HL-60/S4 treated with phorbol 12-myristate 13-acetate at 8.2 ng/mL for 4 days and 3 days (cell line): ENCODE results near the gene MELK.
"Not testable (repeated sequence)": the region's sequence is repeated elsewhere in the genome, so short reads cannot be mapped to it uniquely, and the experiment has no call there.

ENCODE experiments used
- in situ Hi-C: fragments of 300-500 bp; cut with MboI; formaldehyde crosslinking; loops from 2 replicates; pipeline ENCODE4 v1.15.0; 2022; ENCODE audit warnings: low sequenced_read_pairs

Gene MELK

DNA sequence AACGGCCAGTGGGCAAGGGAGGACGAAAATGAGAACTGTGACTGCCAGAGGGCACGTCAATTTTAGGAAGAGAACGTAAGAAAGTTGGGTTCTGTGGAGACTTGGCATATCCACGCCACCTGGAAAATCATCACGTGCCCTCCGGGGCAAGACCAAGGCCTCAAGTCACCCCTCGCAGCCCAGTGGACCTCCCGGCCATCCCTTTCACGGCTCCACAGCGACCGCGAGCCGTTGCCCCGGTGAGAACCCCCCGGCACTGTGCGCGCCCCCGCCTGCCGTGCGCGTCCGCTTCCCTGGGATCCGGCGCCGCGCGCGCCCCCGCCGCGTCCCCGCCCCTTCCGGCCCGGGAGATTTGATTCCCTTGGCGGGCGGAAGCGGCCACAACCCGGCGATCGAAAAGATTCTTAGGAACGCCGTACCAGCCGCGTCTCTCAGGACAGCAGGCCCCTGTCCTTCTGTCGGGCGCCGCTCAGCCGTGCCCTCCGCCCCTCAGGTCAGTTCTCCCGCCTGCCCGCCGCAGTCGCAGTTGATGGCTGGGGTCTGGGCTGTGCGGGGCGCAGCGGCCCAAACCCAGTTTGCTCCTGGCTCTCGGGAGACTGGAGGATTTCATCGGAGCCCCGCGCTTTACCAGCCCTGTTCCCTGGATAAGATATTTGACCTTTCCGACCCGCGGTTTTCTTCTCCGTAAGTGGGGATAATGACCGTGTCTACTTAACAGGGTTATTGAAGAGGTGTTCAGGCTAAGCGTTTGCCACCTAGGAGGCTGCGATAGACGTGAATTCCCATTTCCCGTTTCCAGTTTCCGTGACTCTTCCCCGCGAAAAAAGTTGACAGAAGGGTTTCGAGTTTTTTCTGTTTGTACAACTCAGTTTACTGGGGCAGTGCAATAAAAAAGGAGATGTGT lies at the start of gene MELK:
Gene MELK (plus strand): TSS at position 381 of the 904 bp plus-strand sequence. CDS start 8,787 bp downstream, outside the sequence.
- in situ Hi-C loops: no loop called here

GRCh38 chr9:36530224-36530623 lies 42.5 kb upstream of the MELK start:
- in situ Hi-C loops: no loop called here

- in situ Hi-C loops: no loop called here
These were observed 40.3 kb upstream of the MELK start for GRCh38 chr9:36532353-36532752.

GRCh38 chr9:36533726-36534125 lies 39.0 kb upstream of the MELK start:
- in situ Hi-C loops: not testable (repeated sequence)

DNA sequence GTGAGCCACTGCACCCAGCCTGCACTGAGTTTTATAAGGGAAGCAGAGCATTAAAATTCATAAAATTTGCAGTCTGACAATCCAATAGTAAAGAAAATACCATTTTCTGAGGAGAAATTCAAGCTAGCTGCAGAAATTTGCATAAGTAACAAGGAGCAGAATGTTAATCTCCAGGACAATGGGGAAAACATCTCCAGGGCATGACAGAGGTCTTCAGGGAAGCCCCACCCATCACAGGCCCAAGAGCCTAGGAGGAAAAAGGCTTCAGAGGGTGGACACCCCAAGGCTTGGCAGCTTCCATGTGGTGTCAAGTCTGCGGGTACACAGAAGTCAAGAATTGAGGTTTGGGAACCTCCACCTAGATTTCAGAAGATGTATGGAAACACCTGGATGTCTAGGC lies 37.6 kb upstream of the MELK start:
- in situ Hi-C loops: no loop called here

- in situ Hi-C loops: no loop called here
These were observed 34.8 kb upstream of the MELK start for GRCh38 chr9:36537861-36538260.

GRCh38 chr9:36542355-36542754 lies 30.3 kb upstream of the MELK start:
- in situ Hi-C loops: no loop called here

DNA sequence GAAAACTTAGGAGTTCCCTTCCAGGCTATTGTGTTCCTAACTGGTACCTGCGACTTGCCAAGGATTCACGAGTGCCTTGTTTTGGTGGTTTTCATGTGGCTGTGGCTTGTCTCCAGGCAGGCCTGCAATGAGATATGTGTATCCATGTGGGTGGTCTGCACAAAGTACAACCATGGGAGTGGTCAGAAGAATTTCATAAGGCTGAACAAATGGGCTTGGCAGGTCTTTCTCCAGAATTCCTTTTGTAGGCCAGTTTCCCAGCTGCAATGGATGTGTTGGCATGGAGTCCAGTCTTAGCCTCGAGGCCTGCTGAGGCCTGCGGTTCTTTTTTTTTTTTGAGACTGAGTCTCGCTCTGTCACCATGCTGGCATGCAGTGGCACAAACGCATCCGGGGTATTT lies 28.8 kb upstream of the MELK start:
- in situ Hi-C loops: no loop called here

DNA sequence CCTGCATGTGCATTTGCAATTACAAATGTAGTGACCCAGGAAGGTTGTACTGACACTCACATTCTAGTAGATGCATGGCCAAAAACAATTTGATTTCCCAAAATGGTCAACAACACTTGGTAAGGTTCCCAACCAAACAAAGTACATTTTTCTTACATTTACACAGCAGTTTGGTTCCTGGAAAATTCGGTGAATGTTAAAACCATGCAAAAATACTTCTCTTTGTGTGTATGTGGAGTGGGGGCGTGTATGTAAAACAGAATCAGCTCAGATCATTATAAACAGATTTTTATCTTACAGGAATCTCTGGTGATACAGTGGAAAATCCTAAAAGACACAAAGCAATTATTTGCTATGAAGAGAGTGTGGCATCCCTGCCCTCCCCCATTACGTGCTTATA lies 25.1 kb upstream of the MELK start:
- in situ Hi-C loops: no loop called here

- in situ Hi-C loops: no loop called here
These were observed 24.2 kb upstream of the MELK start for GRCh38 chr9:36548454-36548853.

DNA sequence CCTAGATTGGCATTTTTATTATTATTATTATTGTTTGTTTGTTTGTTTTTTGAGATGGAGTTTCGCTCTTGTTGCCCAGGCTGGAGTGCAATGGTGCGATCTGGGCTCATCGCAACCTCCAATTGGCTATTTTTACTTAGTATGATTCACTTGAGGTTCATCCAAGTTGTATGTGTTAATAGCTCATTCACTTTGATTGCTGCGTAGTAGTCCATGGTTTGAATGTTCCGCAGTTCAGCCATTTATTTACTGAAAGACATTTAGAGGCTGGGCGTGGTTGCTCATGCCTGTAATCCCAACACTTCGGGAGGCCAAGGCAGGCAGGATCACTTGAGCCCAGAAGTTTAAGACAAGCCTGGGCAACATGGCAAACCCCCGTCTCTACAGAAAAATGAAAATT lies 22.6 kb upstream of the MELK start:
- in situ Hi-C loops: loop anchor here (10.0 kb wide), 1 partner anchor 145 kb away; the partner anchor contains the start of gene RNF38

DNA sequence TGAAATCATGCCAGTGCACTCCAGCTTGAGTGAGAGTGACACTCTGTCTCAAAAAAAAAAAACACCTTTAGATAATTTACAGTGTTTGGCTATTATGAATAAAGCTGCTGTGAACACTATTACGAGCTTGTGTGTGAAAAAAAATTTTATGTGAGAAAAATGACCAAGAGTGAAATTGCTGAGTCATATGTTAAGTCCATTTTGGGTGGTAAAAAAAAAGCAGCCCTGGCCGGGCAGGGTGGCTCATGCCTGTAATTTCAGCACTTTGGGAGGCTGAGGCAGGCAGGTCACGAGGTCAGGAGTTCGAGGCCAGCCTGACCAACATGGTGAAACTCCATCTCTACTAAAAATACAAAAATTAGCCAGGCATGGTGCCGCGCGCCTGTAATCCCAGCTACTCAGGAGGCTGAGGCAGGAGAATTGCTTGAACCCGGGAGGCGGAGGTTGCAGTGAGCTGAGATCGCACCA lies 22.0 kb upstream of the MELK start:
- in situ Hi-C loops: loop anchor here (10.0 kb wide), 1 partner anchor 146 kb away; the partner anchor contains the start of gene RNF38

- in situ Hi-C loops: loop anchor here (10.0 kb wide), 1 partner anchor 146 kb away; the partner anchor contains the start of gene RNF38
These were observed 21.6 kb upstream of the MELK start for GRCh38 chr9:36551129-36551528.

GRCh38 chr9:36551910-36552309 lies 20.8 kb upstream of the MELK start:
- in situ Hi-C loops: loop anchor here (10.0 kb wide), 1 partner anchor 147 kb away; the partner anchor contains the start of gene RNF38

GRCh38 chr9:36559036-36559695 lies 13.5 kb upstream of the MELK start:
- in situ Hi-C loops: loop anchor here (10.0 kb wide), 1 partner anchor 154 kb away; the partner anchor contains the start of gene RNF38

DNA sequence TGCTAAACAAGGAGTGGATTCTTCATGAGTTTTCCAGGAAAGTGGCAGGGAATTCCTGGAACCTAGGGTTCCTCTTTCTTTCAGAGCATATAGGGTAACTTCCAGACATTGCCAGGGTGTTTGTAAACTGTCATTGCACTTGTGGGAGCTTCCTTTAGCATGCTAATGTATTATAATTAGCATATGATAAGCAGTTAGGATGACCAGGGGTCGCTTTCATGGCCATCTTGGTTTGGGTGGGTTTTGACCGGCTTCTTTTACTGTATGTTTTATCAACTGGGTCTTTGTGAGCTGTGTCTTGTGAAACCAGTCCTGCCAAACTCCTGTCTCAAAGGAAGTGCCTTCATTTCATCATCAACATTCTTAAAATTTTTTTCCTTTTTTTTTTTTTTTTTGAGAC lies 11.9 kb upstream of the MELK start:
- in situ Hi-C loops: no loop called here

DNA sequence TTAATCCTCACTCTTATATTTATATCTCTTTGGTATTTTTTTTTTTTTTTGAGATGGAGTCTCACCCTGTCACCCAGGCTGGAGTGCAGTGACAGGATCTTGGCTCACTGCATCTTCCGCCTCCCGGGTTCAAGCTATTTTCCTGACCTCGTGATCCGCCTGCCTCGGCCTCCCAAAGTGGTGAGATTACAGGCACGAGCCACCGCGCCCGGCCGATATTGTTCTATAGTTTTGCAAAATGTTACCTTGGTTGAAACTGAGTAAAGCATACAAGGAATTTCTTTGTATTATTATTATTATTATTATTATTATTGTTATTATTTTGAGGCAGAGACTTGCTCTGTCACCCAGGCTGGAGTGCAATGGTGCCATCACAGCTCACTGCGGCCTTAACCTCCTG lies 9.9 kb upstream of the MELK start:
- in situ Hi-C loops: not testable (repeated sequence)

DNA sequence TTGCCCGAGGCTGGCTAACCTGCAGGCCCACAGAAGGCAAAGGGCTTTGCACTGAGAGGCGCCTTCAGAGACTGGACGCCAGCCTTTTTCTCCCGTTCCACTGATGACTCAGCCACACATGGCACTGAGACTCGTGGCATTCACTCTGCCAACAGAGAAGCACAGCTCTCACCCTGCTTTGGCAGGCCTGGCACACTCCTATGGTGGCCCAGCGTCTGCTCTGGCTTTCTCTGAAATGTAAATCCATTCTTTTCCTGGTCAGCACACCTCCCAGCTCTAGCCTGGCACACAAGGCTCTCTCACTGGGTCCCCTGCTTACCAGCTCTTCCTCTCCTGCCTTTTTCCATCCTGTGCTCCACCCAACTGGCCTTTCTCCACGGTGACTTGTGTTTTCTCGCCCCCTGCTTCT lies 5.9 kb upstream of the MELK start:
- in situ Hi-C loops: no loop called here

DNA sequence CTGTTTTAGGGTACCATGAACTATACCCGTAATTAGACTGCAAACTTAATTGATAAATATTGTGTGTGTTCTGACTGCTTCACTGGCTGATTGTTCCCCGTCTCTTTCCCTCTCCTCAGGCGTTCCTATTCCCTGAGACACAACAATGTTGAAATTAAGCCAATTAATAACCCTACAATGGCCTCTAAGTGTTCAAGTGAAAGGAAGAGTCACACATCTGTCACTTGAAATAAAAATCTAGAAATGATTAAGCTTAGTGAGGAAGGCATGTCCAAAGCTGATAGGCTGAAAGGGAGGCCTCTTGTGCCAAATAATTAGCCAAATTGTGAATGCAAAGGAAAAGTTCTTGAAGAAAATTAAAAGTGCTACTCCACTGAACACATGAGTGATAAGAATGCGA lies 4.0 kb upstream of the MELK start:
- in situ Hi-C loops: not testable (repeated sequence)

- in situ Hi-C loops: no loop called here
These were observed 1.4 kb upstream of the MELK start for GRCh38 chr9:36571333-36571732.

DNA sequence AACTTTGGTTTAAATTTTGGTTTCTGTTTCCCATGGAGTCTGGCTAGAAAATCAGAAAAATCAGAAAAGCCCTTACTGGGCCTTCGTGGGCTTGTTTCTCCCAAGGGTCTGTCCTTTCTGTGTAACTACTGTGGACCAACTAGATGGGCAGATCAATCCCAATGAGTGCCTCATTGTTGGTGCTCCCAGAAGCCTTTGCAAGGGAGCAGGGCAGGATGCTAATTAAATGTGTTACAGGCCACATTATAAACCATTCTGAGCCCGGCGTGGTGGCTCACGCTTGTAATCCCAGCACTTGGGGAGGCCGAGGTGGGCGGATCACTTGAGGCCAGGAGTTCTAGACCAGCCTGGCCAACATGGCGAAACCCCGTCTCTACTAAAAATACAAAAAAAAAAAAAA lies 1.4 kb downstream of the MELK start:
- in situ Hi-C loops: not testable (repeated sequence)
